Stomach (tissue), 9 donors: ENCODE data around the gene ZFYVE9. TPM values are rescaled to one million over a fixed set of nuclear protein-coding genes. Genes with fewer than 3 reads are reported as not detected.

ENCODE experiments used
- DNase-seq, 2 donors: peaks; one replicate each; pipeline versions ENCODE4 v3.0.0 to v3.0.0-alpha.2; 2013 to 2019
- H3K27ac ChIP-seq, 5 donors: fragments of 200-600 bp in 4 of 5; sonication (generic) in 4 of 5; one replicate each; pipeline ENCODE4 v1.5.1; 2013 to 2019; ENCODE audit warnings: mild to moderate bottlenecking in 1 of 5, moderate library complexity in 1 of 5
- H3K27me3 ChIP-seq, 3 donors: fragments of 200-600 bp; sonication (generic); one replicate each; pipeline ENCODE4 v1.5.1; 2017 to 2019; ENCODE audit warnings: mixed run types in 1 of 3
- H3K36me3 ChIP-seq, 4 donors: fragments of 200-600 bp; sonication (generic); 1 replicate in 3 of 4; 2 replicates in 1 of 4; pipeline ENCODE4 v1.5.1; 2016 to 2019
- H3K4me1 ChIP-seq, 4 donors: fragments of 200-600 bp; sonication (generic); one replicate each; pipeline ENCODE4 v1.5.1; 2016 to 2019
- H3K4me3 ChIP-seq, 4 donors: fragments of 200-600 bp; sonication (generic) in 3 of 4; one replicate each; pipeline ENCODE4 v1.5.1; 2016 to 2019; ENCODE audit warnings: mild to moderate bottlenecking in 1 of 4
- H3K9me3 ChIP-seq, 4 donors: fragments of 200-600 bp; sonication (generic); one replicate each; pipeline ENCODE4 v1.5.1; 2016 to 2019
- CTCF ChIP-seq, 7 experiments: fragments of 450-650 bp in 4 of 7; fragments of 200-600 bp in 3 of 7; sonication (generic) in 3 of 7; IDR thresholded peaks; one replicate each; pipeline ENCODE4 v1.5.1; 2016 to 2019; ENCODE audit warnings: antibody characterized with exemption in 7 of 7, control low read depth in 2 of 7, mild to moderate bottlenecking in 1 of 7
- EP300 ChIP-seq: sonication (generic); formaldehyde crosslinking; IDR thresholded peaks from one replicate; pipeline ENCODE4 v1.6.1; 2017; ENCODE audit warnings: antibody characterized with exemption
- POLR2A ChIP-seq, 4 donors: fragments of 450-650 bp; IDR thresholded peaks; one replicate each; pipeline ENCODE4 v1.6.1; 2016; ENCODE audit warnings: antibody characterized with exemption in 4 of 4, control low read depth in 2 of 4, mild to moderate bottlenecking in 1 of 4, moderate library complexity in 1 of 4
- POLR2AphosphoS5 ChIP-seq, 3 donors: sonication (generic); formaldehyde crosslinking; IDR thresholded peaks; one replicate each; pipeline ENCODE4 v1.6.1; 2016; ENCODE audit warnings: antibody characterized with exemption in 3 of 3
- WGBS, 5 donors: extraction: QIAGEN DNeasy Blood & Tissue Kit in 3 of 5; methylation state at CpG; one replicate each; pipeline versions ENCODE4 v1.1.5 to v1.1.7; 2013 to 2018; 5-methylcytosine and 5-hydroxymethylcytosine counted together
- intact Hi-C: fragments of 100-400 bp; cut with DNase I; formaldehyde crosslinking; loops from one replicate; pipeline ENCODE4 v1.15.1; 2023; ENCODE audit warnings: low total_unique reads
- polyA plus RNA-seq, 3 donors: library from polyadenylated mRNA; stranded (reverse); fragments of 200-250 nt; gene quantifications; one replicate each; pipeline ENCODE4 v1.2.3, GENCODE V29; 2013
- total RNA-seq, 5 donors: library from RNA; depleted of rRNA; stranded (reverse); fragments of >200 nt; gene quantifications; one replicate each; pipeline versions ENCODE4 v1.1.0 to v1.2.3, GENCODE V29; 2014 to 2016
- donor health status: healthy with polysubstance abuse.
- donor health status: Bipolar disorder and iron deficiency.
- donor health status: healthy.

The ZFYVE9 gene
- total and polyA plus RNA-seq, 8 donors, result 3.6 to 61.1 (median 15.7) TPM

DNA sequence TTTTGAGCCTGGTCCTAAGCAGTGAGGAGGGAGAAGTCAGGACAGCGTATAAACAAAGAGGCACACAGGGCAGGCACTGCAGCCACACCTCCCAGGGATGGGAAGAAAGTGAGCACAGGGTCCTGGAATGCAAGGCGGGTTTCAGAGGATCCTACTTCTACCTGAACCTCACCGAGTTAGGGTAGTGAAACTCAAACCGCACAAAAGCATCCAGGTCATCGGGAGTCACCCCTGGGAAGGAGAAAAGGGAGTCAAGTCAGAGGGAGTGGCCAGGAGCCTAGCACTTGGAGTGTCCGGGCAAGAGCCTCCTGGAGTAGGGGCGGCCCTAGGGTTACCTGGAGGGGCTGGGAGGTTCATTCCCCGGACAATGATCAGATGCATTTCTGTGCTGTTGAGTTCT, 213.5 kb downstream of the ZFYVE9 start:
- WGBS, 5 donors, result 93 to 95% (median 94%) methylated on average over 8 of the region's 8 CpGs
- no peak overlapping the region for H3K4me3 ChIP-seq
- no peaks in the 10 kb centered on the region for H3K9me3 ChIP-seq
- peaks cover 77 to 100% (median 99%) of the 10 kb centered on the region in 4 donors for H3K36me3 ChIP-seq
- intact Hi-C loops, result loop anchor here (10.0 kb wide), 1 partner anchor 221 kb away; no protein-coding TSS in a partner anchor
- no peaks in the 10 kb centered on the region for H3K27me3 ChIP-seq
- TF ChIP-seq CTCF (IDR thresholded peaks at IDR 0.05) (no peak), POLR2A (IDR thresholded peaks at IDR 0.05) (no peak), EP300 (no peak), POLR2AphosphoS5 (IDR thresholded peaks at IDR 0.05) (no peak)
- no peak overlapping the region for H3K27ac ChIP-seq
- peaks cover 0 to 7% (median under 1%) of the 10 kb centered on the region in 4 donors for H3K4me1 ChIP-seq
- DNase-seq, result no peak

DNA sequence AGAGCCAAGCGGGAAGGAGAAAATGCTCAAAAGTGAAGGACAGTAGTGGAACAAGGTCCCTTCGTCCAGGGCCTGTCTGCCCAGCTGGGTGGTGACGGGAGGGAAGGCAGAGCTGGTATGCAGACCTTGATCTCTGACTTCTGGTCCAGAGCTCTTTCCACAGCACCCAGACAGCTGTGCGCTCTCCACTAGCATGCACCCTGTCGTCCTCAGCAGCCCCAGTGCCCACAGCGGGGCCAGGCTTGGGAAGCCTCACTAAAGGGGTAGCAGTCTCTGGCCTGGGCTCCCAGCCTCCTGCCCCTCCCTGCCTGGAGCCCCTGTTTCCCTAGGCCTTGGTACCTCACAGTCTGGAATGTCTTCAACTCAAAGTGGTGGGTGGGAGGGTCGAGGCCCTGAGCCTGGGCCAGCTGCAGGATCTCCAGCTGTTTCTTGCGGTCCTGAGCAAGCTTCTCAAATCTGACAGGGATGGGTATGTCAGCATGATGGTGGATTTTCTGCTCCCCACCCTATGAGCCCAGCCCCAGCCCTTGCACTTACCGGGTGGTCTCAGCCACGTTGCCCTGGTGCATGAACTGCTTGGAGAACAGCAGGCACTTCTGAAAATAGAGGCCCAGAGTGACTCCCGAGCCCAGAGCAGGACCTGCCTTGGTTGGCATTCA, 214.1 kb downstream of the ZFYVE9 start:
- Histone ChIP-seq H3K27me3 (no peaks in the 10 kb centered on the region), H3K36me3 (peaks cover 83 to 100% (median 100%) of the 10 kb centered on the region in 4 donors), H3K27ac (no peak overlapping the region), H3K4me3 (no peak overlapping the region), H3K4me1 (peaks cover 0 to 1% (median 0%) of the 10 kb centered on the region in 4 donors), H3K9me3 (no peaks in the 10 kb centered on the region)
- 78 to 93% (median 90%) methylated on average over 9 to 11 of the region's 11 CpGs for WGBS, 5 donors
- no peak for DNase-seq
- TF ChIP-seq CTCF (IDR thresholded peaks at IDR 0.05) (no peak), POLR2AphosphoS5 (IDR thresholded peaks at IDR 0.05) (no peak), POLR2A (IDR thresholded peaks at IDR 0.05) (no peak), EP300 (no peak)
- intact Hi-C loops, result loop anchor here (10.0 kb wide), 1 partner anchor 221 kb away; no protein-coding TSS in a partner anchor

- H3K4me3 ChIP-seq, result no peak overlapping the region
- no peaks in the 10 kb centered on the region for H3K4me1 ChIP-seq
- H3K27ac ChIP-seq, result no peak overlapping the region
- no peaks in the 10 kb centered on the region for H3K27me3 ChIP-seq
- peaks cover 92 to 100% (median 100%) of the 10 kb centered on the region in 4 donors for H3K36me3 ChIP-seq
- intact Hi-C loops, result loop anchor here (10.0 kb wide), 1 partner anchor 222 kb away; no protein-coding TSS in a partner anchor
- no peak for DNase-seq
- H3K9me3 ChIP-seq, result no peaks in the 10 kb centered on the region
- WGBS, 5 donors, result 89 to 97% (median 93%) methylated on average over 4 to 8 of the region's 8 CpGs
- TF ChIP-seq POLR2AphosphoS5 (IDR thresholded peaks at IDR 0.05), result no peak
- TF ChIP-seq EP300, result no peak
- no peak for TF ChIP-seq CTCF (IDR thresholded peaks at IDR 0.05)
- no peak for TF ChIP-seq POLR2A (IDR thresholded peaks at IDR 0.05)
Observed at GRCh38 chr1:52356818-52357355, 215.0 kb downstream of the ZFYVE9 start.

- Histone ChIP-seq H3K27ac (no peak overlapping the region), H3K4me1 (peaks cover 0 to 4% (median 0%) of the 10 kb centered on the region in 4 donors), H3K4me3 (no peak overlapping the region), H3K9me3 (no peaks in the 10 kb centered on the region), H3K36me3 (peaks cover 97 to 100% (median 100%) of the 10 kb centered on the region in 4 donors), H3K27me3 (no peaks in the 10 kb centered on the region)
- intact Hi-C loops, result loop anchor here (10.0 kb wide), 1 partner anchor 223 kb away; no protein-coding TSS in a partner anchor
- TF ChIP-seq POLR2A (IDR thresholded peaks at IDR 0.05), result no peak
- no peak for TF ChIP-seq EP300
- WGBS, 5 donors, result 94 to 100% (median 96%) methylated on average over 5 to 9 of the region's 9 CpGs
- DNase-seq, result no peak
Observed at GRCh38 chr1:52357397-52357796, 215.5 kb downstream of the ZFYVE9 start.
